Measurements from ENCODE around the gene CCDC178.
"Not testable (repeated sequence)": the region's sequence is repeated elsewhere in the genome, so short reads cannot be mapped to it uniquely, and the experiment has no call there.

Gene CCDC178

GRCh38 chr18:33194793-33195192 is 245.7 kb downstream of the CCDC178 start:
- TF ChIP-seq, protein P1, sequence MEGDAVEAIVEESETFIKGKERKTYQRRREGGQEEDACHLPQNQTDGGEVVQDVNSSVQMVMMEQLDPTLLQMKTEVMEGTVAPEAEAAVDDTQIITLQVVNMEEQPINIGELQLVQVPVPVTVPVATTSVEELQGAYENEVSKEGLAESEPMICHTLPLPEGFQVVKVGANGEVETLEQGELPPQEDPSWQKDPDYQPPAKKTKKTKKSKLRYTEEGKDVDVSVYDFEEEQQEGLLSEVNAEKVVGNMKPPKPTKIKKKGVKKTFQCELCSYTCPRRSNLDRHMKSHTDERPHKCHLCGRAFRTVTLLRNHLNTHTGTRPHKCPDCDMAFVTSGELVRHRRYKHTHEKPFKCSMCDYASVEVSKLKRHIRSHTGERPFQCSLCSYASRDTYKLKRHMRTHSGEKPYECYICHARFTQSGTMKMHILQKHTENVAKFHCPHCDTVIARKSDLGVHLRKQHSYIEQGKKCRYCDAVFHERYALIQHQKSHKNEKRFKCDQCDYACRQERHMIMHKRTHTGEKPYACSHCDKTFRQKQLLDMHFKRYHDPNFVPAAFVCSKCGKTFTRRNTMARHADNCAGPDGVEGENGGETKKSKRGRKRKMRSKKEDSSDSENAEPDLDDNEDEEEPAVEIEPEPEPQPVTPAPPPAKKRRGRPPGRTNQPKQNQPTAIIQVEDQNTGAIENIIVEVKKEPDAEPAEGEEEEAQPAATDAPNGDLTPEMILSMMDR (IDR thresholded peaks at IDR 0.05; ENCODE audit: low read depth, low read length): no peak

DNA sequence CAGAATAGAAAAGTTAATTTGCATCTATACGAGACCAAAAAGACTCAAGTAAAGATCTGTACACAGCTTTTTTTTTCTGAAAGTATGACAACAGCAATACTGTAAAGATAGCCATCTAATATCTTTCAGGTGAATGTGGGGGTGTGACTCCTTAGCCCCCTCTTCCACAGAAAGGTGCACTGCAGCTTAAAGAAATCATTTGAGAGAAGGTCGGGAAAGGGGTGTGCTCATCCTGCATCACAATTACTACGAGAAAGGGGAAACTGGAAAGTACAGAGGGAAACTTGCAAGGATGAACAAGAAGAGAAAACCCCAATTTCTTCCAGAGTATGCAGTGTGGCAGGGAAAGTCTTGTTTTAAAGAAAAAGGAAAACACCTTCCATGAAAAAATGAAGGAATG is 255.6 kb downstream of the CCDC178 start:
- H3K4me3 ChIP-seq (ENCODE audit: low read depth, low read length): no peak overlapping the region
- TF ChIP-seq, protein P1 (IDR thresholded peaks at IDR 0.05; ENCODE audit: low read depth, low read length): no peak

More at GRCh38 chr18:33194793-33195192, 245.7 kb downstream of the CCDC178 start:
- H3K4me3 ChIP-seq (ENCODE audit: low read depth, low read length): no peak overlapping the region

- H3K4me3 ChIP-seq (ENCODE audit: low read depth, low read length): no peak overlapping the region
- TF ChIP-seq, protein P1 (IDR thresholded peaks at IDR 0.05; ENCODE audit: low read depth, low read length): no peak
Observed at GRCh38 chr18:33184175-33184574, 256.3 kb downstream of the CCDC178 start.

DNA sequence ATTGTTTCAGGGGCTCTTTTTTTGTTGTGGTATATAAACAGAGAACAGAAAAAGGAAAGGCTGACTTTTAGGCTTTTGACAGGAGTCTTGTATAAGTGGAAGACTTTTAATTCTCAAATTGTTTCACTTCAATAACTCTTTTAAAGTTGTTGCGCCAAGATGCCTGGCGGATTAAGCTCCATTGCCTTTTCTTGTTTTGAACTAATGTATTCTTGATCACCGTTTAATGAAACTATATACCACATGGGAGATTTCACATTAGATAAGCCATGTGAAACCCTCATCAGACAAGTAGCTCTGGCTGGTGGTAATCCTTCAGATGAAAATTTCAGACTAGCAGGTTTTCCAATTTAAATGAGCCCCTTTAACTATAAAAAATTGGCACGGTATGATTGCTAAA is 257.4 kb downstream of the CCDC178 start:
- no peak overlapping the region for H3K4me3 ChIP-seq (ENCODE audit: low read depth, low read length)
- TF ChIP-seq, protein P1 (IDR thresholded peaks at IDR 0.05; ENCODE audit: low read depth, low read length): no peak

DNA sequence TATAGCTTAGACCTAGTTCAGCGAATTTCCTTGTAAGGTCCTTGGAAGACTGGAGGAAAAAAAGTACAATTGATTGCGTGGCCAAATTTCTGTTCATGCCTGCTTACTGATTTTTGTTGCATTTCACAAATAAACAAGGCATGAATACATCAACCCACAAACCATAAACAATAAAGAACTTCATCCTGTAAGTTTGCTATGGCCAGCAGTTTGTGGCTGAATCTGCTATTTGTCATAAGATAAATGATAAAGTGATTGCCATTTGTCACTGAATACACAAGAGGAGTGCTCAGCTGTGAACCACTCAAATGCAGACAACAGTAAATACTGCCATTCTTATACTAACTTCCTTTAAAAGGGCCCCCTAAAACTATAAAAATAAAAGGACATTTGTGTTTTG is 259.5 kb downstream of the CCDC178 start:
- TF ChIP-seq, protein P1 (IDR thresholded peaks at IDR 0.05; ENCODE audit: low read depth, low read length): no peak
- H3K4me3 ChIP-seq (ENCODE audit: low read depth, low read length): no peak overlapping the region

GRCh38 chr18:33169218-33169617 is 271.3 kb downstream of the CCDC178 start:
- no peak overlapping the region for H3K4me3 ChIP-seq (ENCODE audit: low read depth, low read length)
- TF ChIP-seq, protein P1 (IDR thresholded peaks at IDR 0.05; ENCODE audit: low read depth, low read length): no peak

- not testable (repeated sequence) for H3K4me3 ChIP-seq (ENCODE audit: low read depth, low read length)
Observed at GRCh38 chr18:33164121-33164520, 276.4 kb downstream of the CCDC178 start.

DNA sequence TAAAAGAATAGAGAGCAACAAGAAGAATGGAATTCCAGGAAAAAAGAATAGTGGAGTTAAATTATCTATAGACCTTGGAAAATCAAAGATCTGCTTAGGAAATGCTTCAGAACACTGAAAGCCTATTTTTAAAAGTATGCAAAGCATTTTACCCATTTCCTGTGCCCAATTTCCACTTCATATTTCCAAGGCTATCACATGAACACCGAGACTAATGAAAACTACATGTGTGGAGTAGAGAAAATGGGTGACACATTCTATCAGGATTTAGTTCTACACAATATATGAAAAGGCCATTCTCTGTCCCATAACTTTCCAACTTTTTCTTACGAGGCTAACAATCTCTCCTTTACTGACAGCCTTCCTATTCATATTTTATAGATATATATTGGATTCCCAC is 279.4 kb downstream of the CCDC178 start:
- TF ChIP-seq, protein P1 (IDR thresholded peaks at IDR 0.05; ENCODE audit: low read depth, low read length): no peak
- no peak overlapping the region for H3K4me3 ChIP-seq (ENCODE audit: low read depth, low read length)

Measured in WI38 (cell line).